Astrocyte of the hippocampus (primary cell): ENCODE data around the gene KCNG2.

Experiments
- DNase-seq: peaks from one replicate; pipeline ENCODE4 v3.0.0; 2011; ENCODE audit warnings: low read depth, low spot score

KCNG2 gene

DNA sequence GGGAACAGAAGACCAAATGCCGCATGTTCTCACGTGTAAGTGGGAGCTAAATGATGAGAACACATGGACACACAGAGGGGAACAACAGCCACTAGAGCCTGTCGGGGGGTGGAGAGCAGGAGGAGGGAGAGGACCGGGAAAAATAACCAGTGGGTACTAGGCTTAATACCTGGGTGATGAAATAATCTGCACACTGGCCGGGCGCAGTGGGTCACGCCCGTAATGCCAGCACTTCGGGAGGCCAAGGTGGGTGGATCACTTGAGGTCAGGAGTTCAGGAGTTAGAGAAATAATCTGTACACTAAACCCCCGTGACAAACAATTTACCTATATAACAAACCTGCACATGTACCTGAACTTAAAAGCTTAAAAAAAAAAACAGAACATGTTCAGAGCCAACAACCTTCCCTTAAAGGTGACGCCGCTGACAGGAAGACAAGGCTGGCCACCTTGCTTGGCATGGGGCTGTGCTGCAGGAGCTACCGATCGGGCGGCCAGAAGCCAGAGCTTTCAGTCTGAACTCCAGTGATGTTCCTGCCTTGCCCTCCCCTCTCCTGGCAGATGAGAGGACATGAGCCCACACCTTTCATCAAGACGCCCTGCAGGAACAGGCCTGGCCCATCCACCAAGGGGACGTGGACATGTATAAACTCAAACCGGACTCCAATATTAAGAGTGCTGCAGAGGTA is 142.5 kb downstream of the KCNG2 start:
- no peak for DNase-seq

DNA sequence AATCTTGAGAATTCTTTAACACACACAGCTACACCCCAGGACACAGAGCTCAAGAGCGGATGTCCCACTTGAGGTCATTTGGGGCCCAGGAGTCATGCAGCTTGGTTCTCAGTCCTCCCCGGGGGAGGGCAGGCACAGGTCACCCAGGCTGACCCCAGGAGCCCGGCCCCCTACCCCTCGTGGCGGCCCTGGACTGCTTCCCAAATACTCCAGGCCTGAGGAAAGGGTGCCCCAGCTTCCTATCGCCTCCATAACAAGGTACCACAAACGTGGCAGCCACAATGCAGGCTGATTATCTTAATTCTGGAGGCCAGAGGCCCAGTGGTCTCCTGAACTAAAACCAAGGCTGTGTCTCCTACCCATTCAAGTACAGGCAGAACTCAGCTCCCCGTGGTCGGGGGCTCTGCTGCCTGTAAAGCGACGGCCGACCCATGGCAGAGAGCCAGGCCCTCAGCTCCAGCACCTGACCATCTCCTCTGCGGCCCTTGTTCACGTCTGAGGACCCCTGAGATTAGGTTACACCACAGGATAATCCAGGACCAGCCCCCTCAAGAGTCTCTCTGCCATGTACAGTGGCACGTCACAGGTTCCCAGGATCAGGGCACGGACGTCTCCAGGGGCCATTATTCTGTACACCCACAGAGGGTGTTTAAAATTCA is 143.2 kb downstream of the KCNG2 start:
- DNase-seq = no peak

DNA sequence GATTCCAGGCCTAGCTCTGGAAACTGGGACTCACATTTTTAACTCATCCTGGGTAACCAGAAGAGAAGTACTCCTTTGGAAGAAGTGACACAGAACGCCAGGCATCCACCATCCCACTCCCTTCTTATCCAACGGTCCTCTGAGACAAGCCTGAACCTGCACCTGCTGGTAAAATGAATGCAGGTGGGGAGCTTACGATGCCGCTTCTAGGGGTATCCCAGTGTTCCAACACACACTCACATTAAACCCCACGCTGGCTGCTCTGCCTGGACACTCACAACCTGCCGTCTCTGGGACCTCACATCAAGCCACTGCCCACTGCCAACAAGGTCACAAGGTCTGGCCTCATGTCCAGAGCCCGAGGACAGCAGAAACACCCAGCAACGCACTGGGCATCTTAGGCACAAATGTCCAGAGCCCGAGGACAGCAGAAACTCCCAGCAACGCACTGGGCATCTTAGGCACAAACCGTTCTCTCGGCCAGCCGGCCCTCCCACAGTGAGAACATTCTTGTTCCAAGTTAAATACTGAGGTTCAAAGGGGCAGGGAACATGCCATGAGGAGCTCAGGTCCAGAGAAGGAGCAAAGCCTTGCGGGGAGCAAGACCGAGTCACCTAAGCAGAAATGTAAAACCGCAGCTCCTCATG is 143.9 kb downstream of the KCNG2 start:
- DNase-seq = no peak

DNA sequence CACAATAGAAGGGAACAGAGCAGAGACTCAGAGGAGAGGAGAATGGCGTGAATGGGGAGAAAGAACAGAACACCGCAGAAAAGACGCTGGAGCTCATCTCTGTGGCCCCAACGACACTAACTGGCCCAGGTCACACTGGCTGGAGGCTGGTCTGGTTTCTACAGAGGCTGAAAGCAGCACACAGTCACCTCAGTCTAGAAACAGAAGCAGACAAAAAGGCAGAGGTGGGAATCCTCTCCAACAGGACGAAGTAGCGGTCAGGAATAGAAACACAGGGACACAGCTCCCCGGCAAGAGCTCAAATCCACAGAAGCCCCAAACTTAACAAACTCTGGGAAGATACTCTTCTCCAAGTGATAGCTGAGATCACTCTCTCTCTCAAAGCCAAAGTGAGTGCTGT is 144.5 kb downstream of the KCNG2 start:
- no peak for DNase-seq

DNA sequence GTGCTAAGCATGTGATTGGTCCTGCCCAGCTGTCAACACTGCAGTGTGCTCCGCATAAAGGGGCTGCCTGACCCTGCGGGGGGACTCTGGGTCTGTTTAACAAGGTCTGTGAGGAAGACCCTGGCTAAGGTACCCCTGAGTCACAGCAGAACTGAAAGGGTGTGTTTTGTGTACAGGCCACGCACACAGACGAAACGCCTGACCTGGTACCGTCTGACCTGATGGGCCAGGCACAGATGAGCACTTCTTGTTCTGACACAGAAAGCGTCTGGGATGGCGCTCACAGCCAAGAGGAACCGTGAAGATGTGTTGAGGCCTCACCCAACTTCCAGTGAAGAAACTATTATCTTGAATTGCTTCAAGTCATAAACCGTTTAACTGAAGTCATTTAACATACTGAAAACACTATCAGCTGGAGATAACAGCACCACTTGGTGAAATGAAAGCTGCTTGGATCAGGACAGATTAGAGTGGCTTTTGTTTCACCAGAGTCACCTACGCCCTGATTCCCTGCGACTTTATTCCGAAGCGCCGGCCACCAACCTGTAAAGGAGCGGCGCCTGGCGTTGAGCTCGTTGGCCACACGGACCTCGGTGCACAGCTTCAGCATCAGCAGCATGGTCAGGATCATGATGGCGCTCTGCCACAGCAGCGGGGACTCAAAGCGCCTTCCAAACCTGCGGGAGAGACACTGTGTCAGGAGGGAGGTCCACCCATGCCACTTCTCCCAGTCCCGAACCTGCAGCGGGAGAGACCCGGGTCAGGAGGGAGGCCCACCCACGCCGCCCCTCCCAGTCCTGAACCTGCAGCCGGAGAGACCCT is 145.3 kb downstream of the KCNG2 start:
- no peak for DNase-seq

DNA sequence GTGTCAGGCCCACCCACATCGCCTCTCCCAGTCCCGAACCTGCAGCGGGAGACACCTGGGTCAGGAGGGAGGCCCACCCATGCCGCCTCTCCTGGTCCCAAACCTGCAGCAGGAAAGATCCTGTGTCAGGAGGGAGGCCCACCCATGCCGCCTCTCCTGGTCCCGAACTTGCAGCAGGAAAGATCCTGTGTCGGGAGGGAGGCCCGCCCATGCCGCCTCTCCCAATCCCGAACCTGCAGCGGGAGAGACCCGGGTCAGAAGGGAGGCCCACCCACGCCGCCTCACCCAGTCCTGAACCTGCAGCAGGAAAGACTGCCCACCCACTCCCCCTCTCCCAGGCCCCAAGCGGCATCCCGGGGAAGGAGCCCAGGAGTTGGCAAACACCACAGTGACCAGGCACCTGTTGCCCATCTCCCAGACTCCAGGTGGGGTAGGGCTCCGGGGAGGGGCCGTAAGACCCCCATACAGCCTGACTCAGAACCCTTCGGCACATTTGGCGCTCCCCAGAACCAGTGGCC is 145.9 kb downstream of the KCNG2 start:
- no peak for DNase-seq

DNA sequence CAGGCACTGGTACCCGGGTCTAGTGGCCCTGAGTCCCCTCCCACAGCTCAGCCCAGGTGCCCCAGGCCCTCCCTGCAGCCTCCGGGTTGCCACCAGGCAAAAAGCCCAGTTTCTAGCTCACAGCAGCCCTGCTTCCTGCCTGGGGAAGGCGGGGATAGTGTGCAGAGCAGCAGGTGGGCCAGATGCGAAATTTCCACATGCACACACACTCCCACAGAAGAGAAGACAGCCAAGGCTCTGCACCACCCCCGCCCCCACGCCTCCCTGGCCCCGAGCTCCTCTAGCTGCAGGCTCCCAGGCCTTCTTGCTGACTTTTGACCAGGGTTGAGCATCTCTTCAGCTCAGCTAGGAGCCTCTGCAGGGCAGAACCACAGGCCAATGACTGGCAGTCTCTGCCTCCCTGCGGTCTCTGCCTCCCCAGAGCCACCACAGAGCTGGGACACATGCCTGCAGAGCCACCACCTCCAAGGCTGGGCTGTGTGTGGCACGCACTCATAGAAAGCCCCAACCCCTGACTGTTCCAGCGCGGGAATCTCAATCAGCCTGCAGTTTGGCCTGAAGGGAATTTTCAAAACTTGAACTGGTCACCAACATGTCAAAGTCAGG is 146.5 kb downstream of the KCNG2 start:
- peak; percentile 24 for DNase-seq

DNA sequence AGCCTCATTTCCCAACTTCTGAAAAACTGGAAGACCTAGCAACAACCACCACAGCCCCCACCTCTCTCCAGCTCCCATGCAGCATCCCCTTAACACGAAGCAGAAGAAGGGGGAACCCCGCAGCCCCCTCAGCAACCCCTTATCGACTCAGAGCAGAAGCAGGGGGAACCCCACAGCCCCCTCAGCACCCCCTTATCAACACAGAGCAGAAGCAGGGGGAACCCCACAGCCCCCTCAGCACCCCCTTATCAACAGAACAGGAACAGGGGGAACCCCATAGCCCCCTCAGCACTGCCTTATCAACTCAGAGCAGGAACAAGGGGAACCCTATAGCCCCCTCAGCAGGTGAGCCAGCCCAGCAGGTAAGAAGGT is 147.0 kb downstream of the KCNG2 start:
- DNase-seq = no peak

DNA sequence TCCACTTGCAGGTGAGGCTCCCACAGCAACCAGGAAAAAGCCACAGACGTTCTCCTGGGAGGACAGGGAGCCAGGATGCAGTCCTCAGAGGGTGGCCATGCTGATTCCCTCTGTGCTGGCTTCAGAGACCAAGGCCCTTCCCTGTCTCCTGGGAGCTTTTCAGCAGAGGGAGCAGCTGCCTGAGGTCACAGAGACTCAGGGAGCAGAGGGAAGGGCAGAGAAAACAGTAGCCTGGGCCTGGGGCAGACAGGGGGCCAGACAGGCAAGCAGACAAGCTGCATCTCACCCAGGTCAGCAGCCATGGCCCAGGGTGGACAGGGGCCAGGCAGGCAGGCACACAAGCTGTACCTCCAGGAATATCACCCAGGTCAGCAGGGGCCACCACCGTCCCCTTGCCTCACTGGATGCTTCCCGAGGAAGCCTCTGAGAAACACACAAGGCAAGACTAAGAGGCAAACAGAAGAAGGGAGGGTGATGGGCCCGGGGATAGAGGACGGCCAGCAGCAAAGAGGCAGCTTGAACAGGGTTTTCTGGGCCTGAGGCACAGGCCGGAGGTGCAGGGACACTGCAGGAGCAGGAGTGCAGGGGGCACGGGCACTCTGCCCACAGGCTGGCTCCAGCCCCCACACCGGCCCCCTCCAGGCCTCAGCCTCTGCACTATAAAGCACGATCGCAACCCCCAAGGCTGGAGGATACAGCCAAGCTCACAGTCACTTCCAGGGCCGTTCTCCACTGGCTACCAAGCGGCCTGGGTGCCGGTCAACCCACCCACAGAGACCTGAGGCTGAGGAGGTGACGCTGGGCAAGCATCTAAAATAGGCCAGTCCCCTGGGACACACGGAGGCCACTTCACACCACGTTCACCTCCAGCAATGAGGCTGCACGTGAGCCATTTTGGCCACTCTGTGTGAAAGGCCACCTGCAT is 147.6 kb downstream of the KCNG2 start:
- DNase-seq = no peak

DNA sequence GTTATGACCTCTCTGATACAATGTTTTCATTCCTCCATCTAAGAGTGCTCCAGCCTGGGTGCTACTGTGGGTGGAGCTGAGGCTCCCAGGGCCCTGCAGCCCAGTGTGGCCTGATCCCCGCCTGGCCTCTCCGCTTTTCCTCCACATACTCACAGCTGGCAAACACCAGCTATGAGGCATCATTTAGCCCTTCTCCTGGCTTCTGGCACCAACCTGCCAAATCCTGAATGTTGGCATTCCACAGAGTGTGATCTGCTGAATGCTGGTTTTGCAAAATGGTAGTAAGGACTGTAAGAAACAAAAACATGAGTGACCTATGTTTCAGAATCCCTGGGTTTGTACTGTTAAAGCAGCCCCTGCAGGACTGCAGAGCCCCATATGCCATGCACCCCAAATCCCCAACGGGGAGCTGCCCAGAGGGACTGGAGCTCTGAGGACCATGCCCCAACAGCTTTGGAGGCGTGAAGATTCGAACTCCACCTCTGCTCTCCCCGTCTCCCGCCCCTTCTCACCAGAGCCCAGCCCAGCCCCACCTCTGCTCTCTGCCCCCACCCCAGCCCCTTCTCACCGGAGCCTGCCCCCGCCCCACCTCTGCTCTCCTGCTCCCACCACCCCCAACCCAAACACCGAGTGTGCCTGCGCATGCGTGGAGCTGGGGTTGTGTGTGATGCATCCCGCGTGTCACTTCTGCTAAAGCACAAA is 149.5 kb downstream of the KCNG2 start:
- peak; percentile 58 for DNase-seq

DNA sequence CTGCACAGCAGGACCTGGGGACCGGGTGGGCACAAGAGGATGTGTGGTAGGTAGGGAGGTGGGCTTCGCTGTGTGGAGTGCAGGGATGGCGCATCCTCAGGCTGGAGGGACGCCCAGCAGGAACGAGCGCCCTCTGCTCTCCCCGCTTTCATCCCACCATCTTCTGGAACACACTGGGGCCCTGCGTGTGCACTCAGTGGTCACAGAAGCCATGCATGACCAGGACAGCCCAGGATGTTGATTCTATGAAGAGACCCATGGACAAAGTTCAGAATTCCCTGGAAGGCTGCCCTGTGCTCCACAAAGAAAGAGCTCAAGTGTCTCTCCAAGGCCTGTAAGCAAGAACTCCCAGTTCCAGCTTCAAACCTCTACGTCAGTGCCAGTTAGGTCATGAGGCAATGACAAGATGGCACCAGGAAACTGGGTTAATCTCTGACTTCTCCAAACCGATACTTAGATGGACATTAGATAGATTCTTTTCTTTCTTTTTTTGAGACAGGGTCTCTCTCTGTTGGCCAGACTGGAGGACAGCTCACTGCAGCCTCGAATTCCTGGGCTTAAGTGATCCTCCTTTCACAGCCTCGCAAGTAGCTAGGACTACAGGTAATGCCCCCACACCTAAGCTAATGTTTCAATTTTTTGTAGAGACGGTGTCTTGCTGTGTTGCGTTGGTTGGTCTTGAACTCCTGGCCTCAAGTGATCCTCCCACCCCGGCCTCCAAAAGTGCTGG is 150.3 kb downstream of the KCNG2 start:
- no peak for DNase-seq

DNA sequence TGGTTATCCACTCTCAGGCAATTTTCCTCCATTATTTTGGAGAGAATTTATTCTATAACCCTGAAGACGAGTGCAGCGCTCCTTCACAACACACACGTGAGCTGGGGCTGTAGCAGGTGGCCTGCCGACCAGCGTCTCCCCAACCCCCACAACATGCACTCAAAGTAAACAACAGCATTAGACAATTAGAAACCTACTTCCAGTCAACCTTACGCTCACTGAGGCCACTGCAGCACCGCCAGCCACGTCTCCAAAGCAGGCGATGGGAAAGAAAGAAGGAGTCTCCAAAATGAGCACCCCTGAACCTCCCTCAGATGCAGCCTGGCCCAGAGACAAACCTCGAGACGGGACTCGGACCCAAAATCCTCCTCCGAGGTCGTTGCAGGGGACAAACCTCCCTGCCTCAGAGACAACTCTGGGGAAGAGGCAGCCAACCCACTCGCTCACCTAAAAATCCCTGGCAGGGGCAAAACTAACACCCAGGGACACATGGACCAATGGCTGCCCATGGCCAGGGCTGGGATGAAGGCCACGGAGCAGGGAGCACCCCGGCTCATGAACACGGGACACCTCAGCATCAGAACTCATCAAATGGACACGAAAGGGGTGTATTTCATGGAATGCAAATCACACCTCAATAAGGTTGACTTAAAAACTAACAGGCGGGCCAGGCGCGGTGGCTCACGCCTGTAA is 151.1 kb downstream of the KCNG2 start:
- no peak for DNase-seq
